Hematopoietic multipotent progenitor cell treated with erythropoietin and hydrocortisone succinate and interleukin-3 and kit ligand, for 17 days (in vitro differentiated cells): ENCODE data around the gene DPH7.
"Not testable (repeated sequence)": the region's sequence is repeated elsewhere in the genome, so short reads cannot be mapped to it uniquely, and the experiment has no call there.

Experiments used
- DNase-seq: peaks from one replicate; pipeline ENCODE4 v3.0.0-alpha.2; 2015; ENCODE audit warnings: low spot score

Gene DPH7

GRCh38 chr9:137578518-137579258 is at the start of gene DPH7:
DPH7 (minus strand) TSS chr9:137578925; CDS start chr9:137578777, 148 bp downstream.
- DNase-seq: peak; percentile 94

- DNase-seq: not testable (repeated sequence)
These were observed 48.7 kb upstream of the DPH7 start for GRCh38 chr9:137627406-137627805.

- no peak for DNase-seq
These were observed 47.7 kb upstream of the DPH7 start for GRCh38 chr9:137626464-137626863.

GRCh38 chr9:137622211-137622610 is 43.5 kb upstream of the DPH7 start:
- not testable (repeated sequence) for DNase-seq

GRCh38 chr9:137621131-137621757 is 42.5 kb upstream of the DPH7 start:
- no peak for DNase-seq

GRCh38 chr9:137620581-137620980 is 41.9 kb upstream of the DPH7 start:
- no peak for DNase-seq

- no peak for DNase-seq
These were observed 41.3 kb upstream of the DPH7 start for GRCh38 chr9:137620048-137620405.

GRCh38 chr9:137619240-137620047 is 40.7 kb upstream of the DPH7 start:
- DNase-seq: no peak

GRCh38 chr9:137618105-137619067 is 39.7 kb upstream of the DPH7 start, which contains the start of gene EHMT1:
EHMT1 (plus strand) TSS chr9:137619005; CDS start chr9:137619029, 24 bp downstream.
- peak; percentile 96 for DNase-seq

GRCh38 chr9:137615387-137615871 is 36.7 kb upstream of the DPH7 start:
- no peak for DNase-seq

GRCh38 chr9:137614631-137615386 is 36.1 kb upstream of the DPH7 start:
- no peak for DNase-seq

GRCh38 chr9:137613738-137614523 is 35.2 kb upstream of the DPH7 start:
- DNase-seq: no peak

GRCh38 chr9:137613259-137613658 is 34.5 kb upstream of the DPH7 start:
- no peak for DNase-seq

GRCh38 chr9:137612741-137613142 is 34.0 kb upstream of the DPH7 start:
- DNase-seq: no peak

- no peak for DNase-seq
These were observed 33.2 kb upstream of the DPH7 start for GRCh38 chr9:137611623-137612609.

GRCh38 chr9:137610944-137611343 is 32.2 kb upstream of the DPH7 start:
- no peak for DNase-seq

- DNase-seq: no peak
These were observed 28.6 kb upstream of the DPH7 start for GRCh38 chr9:137607141-137607857.

- no peak for DNase-seq
These were observed 28.0 kb upstream of the DPH7 start for GRCh38 chr9:137606734-137607138.
